K562 (cell line): ENCODE results near the gene GTF3C1.

ENCODE experiments used
- BRF1 ChIP-seq: IDR thresholded peaks from 3 replicates; pipeline ENCODE4 v1.6.1; 2011; ENCODE audit warnings: borderline replicate concordance, mild to moderate bottlenecking; ENCODE audit not compliant: insufficient read length; ENCODE audit errors: extremely low read depth
- CTBP1 ChIP-seq: fragments of 450-650 bp; IDR thresholded peaks from 2 replicates; pipeline ENCODE4 v1.6.1; 2016; ENCODE audit warnings: borderline replicate concordance
- GABPA ChIP-seq: fragments of 200-800 bp; sonication (Bioruptor generic); conservative IDR thresholded peaks from 2 replicates; pipeline ENCODE4 v1.6.1; 2016; ENCODE audit warnings: low read depth, missing genetic modification characterization, missing compliant biosample characterization
- GTF2F1 ChIP-seq: IDR thresholded peaks from 2 replicates; pipeline ENCODE4 v1.6.1; 2011; ENCODE audit warnings: low read depth, low read length, improper control_type of control experiment
- HCFC1 ChIP-seq: IDR thresholded peaks from 2 replicates; pipeline ENCODE4 v1.6.1; 2012; ENCODE audit warnings: low read depth, low read length, improper control_type of control experiment
- HDAC2 ChIP-seq: fragments of 450-650 bp; IDR thresholded peaks from 2 replicates; pipeline ENCODE4 v1.6.1; 2016; ENCODE audit warnings: mild to moderate bottlenecking
- MXI1 ChIP-seq: IDR thresholded peaks from 2 replicates; pipeline ENCODE4 v1.6.1; 2011; ENCODE audit warnings: low read depth, mild to moderate bottlenecking, improper control_type of control experiment, low read length
- RAD21 ChIP-seq, 2 experiments: fragments of 250-450 bp in 1 of 2; fragments of 450-650 bp in 1 of 2; sonication (Bioruptor Pico) in 1 of 2; formaldehyde crosslinking in 1 of 2; IDR thresholded peaks in 1 of 2; conservative IDR thresholded peaks in 1 of 2; 2 replicates each; pipeline versions ENCODE4 v1.4.0 to v1.8.0; 2020 to 2022; ENCODE audit warnings: mild to moderate bottlenecking in 2 of 2, moderate library complexity in 1 of 2
- RCOR1 ChIP-seq, 2 experiments: IDR thresholded peaks; 2 replicates each; pipeline ENCODE4 v1.6.1; 2012; ENCODE audit warnings: low read depth in 2 of 2, low read length in 2 of 2, borderline replicate concordance in 1 of 2, improper control_type of control experiment in 1 of 2
- TF ChIP-seq, protein P1 (sequence below), 3 experiments: IDR thresholded peaks in 2 of 3; conservative IDR thresholded peaks in 1 of 3; 2 replicates each; pipeline ENCODE4 v1.5.1; 2011 to 2012; ENCODE audit warnings: low read length in 3 of 3, mild to moderate bottlenecking in 3 of 3, control low read depth in 2 of 3, improper control_type of control experiment in 1 of 3, inconsistent platforms in 1 of 3, low read depth in 1 of 3, mixed read lengths in 1 of 3, moderate library complexity in 1 of 3; ENCODE audit not compliant: insufficient read depth in 2 of 3
- TF ChIP-seq, protein P2 (sequence below): fragments of 250-450 bp; sonication (Bioruptor Pico); IDR thresholded peaks from 2 replicates; pipeline ENCODE4 v1.5.0; 2020; ENCODE audit warnings: mild to moderate bottlenecking, borderline replicate concordance

DNA sequence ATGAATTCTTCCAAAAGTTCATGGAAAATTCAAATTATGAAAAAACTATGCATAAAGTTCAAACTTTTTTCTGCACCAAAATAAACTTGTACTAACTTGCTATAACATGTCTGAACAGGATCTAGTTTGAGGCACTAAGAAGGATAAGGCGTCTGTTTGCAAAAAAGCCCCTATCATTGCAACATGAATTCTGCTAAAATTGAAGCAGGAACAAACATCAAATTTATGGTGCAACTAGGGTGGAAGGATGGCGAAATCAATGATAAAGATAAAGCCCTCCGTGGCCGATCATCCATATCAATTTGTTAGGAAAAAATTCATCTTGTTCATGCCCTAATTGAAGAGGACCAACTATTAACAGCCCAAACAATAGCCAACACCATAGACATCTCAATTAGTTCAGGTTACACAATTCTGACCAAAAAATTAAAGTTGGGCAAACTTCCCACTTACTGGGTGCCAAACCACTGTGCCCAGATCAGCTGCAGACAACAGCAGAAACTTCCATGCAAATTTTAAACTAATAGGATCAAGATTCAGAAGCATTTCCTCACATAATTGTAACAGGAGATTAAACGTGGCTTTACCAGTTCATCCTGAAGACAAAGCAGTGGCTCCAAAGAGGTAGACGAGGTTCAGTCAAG lies 134.8 kb downstream of the GTF3C1 start:
- TF ChIP-seq MXI1 (no peak), CTBP1 (no peak), HDAC2 (no peak), RCOR1 (IDR thresholded peaks at IDR 0.05; ENCODE audit: borderline replicate concordance in 1 of 2, low read depth in 2 of 2, low read length in 2 of 2) (no peak), HCFC1 (no peak), BRF1 (no peak), GTF2F1 (no peak), GABPA (tag) (no peak), RAD21 (CRISPR knock-in tag; conservative IDR thresholded peaks at IDR 0.05 in 1 of 2, IDR thresholded peaks at IDR 0.05 in 1 of 2) (no peak)
- TF ChIP-seq, protein P1, sequence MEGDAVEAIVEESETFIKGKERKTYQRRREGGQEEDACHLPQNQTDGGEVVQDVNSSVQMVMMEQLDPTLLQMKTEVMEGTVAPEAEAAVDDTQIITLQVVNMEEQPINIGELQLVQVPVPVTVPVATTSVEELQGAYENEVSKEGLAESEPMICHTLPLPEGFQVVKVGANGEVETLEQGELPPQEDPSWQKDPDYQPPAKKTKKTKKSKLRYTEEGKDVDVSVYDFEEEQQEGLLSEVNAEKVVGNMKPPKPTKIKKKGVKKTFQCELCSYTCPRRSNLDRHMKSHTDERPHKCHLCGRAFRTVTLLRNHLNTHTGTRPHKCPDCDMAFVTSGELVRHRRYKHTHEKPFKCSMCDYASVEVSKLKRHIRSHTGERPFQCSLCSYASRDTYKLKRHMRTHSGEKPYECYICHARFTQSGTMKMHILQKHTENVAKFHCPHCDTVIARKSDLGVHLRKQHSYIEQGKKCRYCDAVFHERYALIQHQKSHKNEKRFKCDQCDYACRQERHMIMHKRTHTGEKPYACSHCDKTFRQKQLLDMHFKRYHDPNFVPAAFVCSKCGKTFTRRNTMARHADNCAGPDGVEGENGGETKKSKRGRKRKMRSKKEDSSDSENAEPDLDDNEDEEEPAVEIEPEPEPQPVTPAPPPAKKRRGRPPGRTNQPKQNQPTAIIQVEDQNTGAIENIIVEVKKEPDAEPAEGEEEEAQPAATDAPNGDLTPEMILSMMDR (IDR thresholded peaks at IDR 0.05 in 2 of 3, conservative IDR thresholded peaks at IDR 0.05 in 1 of 3; ENCODE audit: insufficient read depth in 2 of 3, low read depth in 1 of 3, low read length in 3 of 3): no peak
- TF ChIP-seq, protein P2, sequence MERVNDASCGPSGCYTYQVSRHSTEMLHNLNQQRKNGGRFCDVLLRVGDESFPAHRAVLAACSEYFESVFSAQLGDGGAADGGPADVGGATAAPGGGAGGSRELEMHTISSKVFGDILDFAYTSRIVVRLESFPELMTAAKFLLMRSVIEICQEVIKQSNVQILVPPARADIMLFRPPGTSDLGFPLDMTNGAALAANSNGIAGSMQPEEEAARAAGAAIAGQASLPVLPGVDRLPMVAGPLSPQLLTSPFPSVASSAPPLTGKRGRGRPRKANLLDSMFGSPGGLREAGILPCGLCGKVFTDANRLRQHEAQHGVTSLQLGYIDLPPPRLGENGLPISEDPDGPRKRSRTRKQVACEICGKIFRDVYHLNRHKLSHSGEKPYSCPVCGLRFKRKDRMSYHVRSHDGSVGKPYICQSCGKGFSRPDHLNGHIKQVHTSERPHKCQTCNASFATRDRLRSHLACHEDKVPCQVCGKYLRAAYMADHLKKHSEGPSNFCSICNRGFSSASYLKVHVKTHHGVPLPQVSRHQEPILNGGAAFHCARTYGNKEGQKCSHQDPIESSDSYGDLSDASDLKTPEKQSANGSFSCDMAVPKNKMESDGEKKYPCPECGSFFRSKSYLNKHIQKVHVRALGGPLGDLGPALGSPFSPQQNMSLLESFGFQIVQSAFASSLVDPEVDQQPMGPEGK: no peak
